Midbrain (tissue), 1 donor: ENCODE results near the gene RNPS1.
A peak's percentile ranks its signal among the peaks of the same experiment; 100 is the strongest.

Experiments
- DNase-seq: peaks from one replicate; lab custom pipeline; 2025; lab: John Stamatoyannopoulos, UW

RNPS1 gene

GRCh38 chr16:2235695-2236336, 32.1 kb downstream of the RNPS1 start:
- DNase-seq = no peak

DNA sequence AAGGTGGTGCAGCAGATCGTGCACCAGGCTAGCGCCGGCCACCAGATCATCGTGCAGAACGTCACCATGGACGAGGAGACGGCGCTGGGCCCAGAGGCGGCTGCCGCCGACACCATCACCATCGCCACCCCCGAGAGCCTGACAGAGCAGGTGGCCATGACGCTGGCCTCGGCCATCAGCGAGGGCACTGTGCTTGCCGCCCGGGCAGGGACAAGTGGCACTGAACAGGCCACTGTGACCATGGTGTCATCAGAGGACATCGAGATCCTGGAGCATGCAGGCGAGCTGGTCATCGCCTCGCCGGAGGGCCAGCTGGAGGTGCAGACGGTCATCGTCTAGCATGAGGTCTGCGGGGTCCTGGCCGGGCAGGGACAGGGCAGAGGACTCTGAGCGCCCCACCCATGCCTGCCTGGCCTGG, 32.7 kb downstream of the RNPS1 start:
- no peak for DNase-seq

- no peak for DNase-seq
These were observed 33.1 kb downstream of the RNPS1 start for GRCh38 chr16:2234813-2235170.

GRCh38 chr16:2233872-2234812, 33.8 kb downstream of the RNPS1 start:
- DNase-seq = no peak

- no peak for DNase-seq
These were observed 34.7 kb downstream of the RNPS1 start for GRCh38 chr16:2233046-2233775.

DNA sequence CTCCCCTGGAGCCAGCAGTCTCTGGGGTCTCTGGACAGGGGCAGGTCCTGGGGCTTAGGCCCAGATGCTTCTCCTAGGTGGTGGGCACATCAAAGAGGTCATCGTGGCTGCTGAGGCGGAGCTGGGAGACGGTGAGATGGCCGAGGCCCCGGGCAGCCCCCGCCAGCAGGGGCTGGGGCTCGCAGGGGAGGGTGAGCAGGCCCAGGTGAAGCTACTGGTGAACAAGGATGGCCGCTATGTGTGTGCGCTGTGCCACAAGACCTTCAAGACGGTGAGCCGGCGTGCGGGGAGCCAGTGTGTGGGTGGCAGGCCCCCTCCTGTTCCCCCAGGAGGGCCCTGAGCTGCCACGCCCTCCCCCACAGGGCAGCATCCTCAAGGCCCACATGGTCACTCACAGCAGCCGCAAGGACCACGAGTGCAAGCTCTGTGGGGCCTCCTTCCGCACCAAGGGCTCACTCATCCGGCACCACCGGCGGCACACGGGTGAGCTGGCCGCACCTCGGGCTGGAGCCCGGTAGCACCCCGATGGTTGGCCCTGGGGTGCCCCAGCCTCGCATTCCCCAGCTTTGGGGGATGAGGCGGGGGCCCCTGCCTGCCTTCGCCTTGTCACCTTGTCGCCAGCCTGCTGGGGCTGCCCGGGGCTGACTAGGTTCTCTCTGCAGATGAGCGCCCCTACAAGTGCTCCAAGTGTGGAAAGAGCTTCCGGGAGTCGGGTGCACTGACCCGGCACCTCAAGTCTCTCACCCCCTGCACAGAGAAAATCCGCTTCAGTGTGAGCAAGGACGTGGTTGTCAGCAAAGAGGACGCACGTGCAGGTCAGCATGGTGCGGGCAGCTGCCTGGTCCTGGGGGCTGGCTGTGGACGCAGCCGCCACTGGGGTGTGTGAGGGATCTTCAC, 35.6 kb downstream of the RNPS1 start:
- no peak for DNase-seq

GRCh38 chr16:2231016-2231931, 36.7 kb downstream of the RNPS1 start:
- DNase-seq = no peak

DNA sequence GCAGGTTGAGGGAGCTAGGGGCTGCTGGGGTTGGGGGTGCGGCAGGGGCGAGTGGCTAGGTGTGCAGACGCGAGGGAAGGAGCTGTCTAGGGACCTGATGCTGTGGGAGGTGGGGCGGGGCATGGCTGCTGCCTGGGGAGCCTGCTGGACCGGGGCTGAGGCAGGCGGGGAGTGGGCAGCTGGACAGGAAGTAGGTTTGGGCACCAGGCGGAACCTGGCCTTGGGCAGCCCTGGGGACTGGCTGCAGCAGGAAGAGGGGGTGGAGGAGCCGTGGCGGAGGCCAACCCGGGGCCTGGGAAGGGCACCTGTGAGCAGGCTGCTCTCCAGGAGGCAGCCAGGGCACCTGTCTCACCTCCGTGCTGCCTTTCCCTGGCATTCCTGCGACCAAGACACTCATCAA, 37.5 kb downstream of the RNPS1 start:
- DNase-seq = no peak

GRCh38 chr16:2229632-2230250, 38.2 kb downstream of the RNPS1 start:
- no peak for DNase-seq

- DNase-seq = no peak
These were observed 38.8 kb downstream of the RNPS1 start for GRCh38 chr16:2229091-2229490.

DNA sequence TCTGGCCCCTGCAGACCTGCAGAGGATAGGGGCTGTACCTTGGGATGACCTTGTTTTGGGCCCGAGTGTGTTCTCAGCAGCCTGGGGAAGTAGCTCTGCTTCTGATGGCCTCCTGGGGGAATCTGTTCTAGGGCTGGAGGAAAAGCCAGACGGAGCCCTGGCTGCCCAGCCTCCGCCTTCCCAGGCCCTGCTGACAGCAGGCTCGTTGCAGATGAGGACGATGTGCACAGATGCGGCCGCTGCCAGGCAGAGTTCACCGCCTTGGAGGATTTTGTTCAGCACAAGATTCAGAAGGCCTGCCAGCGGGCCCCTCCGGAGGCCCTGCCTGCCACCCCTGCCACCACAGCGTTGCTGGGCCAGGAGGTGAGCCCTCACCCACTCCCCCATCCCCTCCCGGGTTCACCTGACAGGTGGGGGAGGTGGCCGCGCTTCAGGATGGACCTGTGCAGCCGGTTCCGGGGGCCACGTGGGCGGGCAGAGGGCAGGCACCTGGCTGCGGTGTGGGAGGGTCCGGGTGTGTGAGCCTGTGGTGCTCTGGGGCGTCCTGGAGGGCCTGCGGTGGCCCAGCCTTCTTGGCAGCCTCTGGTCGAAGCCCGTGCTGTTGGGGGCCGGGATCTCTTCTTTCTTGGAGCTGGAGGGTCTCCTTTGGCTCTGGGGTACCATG, 39.6 kb downstream of the RNPS1 start:
- DNase-seq = no peak

- DNase-seq = no peak
These were observed 41.0 kb downstream of the RNPS1 start for GRCh38 chr16:2226918-2227317.

DNA sequence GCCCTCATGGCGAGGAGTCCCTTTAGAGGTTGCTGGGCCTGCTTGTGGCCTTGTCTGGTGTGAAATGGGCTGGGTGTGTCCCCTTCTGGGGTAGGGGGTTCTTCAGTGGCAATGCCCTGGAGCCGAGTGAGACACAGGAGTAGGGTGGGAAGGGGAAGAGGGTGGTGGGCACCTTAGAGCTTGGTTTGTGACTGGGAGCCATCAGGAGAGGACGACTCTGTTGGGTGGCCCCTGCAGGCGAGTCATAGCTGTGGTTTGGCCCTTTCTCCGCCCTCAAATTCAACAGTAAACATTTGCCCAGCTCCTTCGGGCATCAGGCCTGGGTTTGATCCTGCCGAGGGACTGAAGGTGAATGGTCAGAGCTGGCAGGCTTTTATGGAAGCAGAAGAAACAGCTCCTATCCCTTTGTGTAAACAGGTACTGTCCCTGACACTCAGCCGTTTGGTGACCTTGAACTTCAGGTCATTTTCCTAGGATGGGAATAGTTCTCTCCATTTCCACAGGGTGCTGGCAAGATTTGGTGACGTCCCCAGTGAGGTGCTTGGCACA, 41.6 kb downstream of the RNPS1 start:
- DNase-seq = no peak

DNA sequence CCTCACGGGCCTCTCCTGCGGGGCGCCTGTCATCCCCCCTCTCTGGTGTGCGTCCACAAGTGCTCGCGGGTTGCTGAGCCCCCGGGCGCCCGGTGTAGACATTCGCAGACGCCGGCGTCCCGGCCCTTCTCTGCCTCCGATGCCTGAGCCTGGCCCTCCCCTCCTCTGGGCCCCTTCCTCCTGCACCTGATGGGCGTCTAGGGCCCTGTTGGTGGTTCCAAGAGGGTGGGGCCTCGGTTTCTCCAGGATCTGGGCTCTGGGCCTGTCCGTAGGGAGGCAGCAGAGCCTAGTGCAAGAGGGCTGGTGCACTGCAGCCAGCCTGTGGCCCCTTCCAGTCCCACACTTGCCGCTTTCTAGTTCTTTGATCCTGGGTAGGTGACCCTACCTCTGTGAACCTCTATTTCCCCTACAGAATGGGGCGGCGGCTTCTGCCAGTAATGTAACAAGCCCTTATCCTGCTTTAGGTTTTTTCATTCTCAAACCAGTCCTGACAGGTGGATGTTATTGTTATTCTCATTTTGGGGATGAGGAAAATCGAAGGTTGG, 43.9 kb downstream of the RNPS1 start:
- no peak for DNase-seq

GRCh38 chr16:2223221-2223941, 44.5 kb downstream of the RNPS1 start, which contains the start of gene E4F1:
Gene E4F1 (plus strand): TSS chr16:2223591. CDS start chr16:2223614, 23 bp downstream.
- DNase-seq = peak; percentile 98

DNA sequence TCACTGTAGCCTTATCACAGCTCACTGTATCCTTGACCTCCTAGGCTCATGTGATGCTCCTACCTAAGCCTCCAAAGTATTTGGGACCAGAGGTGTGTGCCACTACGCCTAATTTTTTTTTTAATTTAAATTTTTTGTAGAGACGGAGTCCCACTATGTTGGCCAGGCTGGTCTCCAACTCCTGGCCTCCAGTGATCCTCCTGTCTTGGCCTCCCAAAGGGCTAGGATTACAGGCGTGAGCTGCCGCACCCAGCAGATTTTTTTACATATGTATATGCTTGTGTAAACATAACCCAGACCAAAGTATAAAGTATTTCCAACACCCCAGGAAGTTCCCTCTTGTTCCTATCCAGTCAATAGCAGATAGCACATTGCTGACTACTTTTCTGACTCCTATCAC, 51.6 kb downstream of the RNPS1 start:
- DNase-seq = no peak

GRCh38 chr16:2214719-2214968, 53.3 kb downstream of the RNPS1 start, which contains the start of gene PGP:
Gene PGP (minus strand): TSS chr16:2214840. CDS start chr16:2214777, 63 bp downstream.
- no peak for DNase-seq
